ENCODE data around the gene ASIC2.

ASIC2 gene

GRCh38 chr17:33266116-33266515, 27.0 kb downstream of the ASIC2 start:
- no peaks in the 10 kb centered on the region for H3K9me2 ChIP-seq (ENCODE audit: low read depth, low read length)
- no peak overlapping the region for H3K4me3 ChIP-seq (ENCODE audit: low read depth, low read length, poor library complexity, severe bottlenecking)
- H3K27ac ChIP-seq (ENCODE audit: low read depth, low read length, poor library complexity, severe bottlenecking), result no peak overlapping the region
- no peaks in the 10 kb centered on the region for H3K27me3 ChIP-seq (ENCODE audit: insufficient read depth, low read length)
- no peaks in the 10 kb centered on the region for H3K36me3 ChIP-seq (ENCODE audit: insufficient read depth, low read length)
- H4K20me1 ChIP-seq (ENCODE audit: insufficient read depth, low read length), result no peaks in the 10 kb centered on the region
- H3K79me2 ChIP-seq (ENCODE audit: insufficient read depth, low read length), result no peaks in the 10 kb centered on the region
- no peaks in the 10 kb centered on the region for H3K4me1 ChIP-seq (ENCODE audit: insufficient read depth, low read length, severe bottlenecking)
- H3K4me2 ChIP-seq (ENCODE audit: low read length), result no peak overlapping the region
- H3K9me3 ChIP-seq (ENCODE audit: low read length), result no peaks in the 10 kb centered on the region
- TF ChIP-seq CTCF (IDR thresholded peaks at IDR 0.05; ENCODE audit: low read length) (no peak), EZH2 (IDR thresholded peaks at IDR 0.05; ENCODE audit: borderline replicate concordance, low read length) (no peak)
- no peak overlapping the region for H2AFZ ChIP-seq (ENCODE audit: low read length)
- no peaks in the 10 kb centered on the region for H3F3A ChIP-seq (ENCODE audit: insufficient read depth, low read length)
- no peak overlapping the region for H3K9ac ChIP-seq (ENCODE audit: low read length)

- Histone ChIP-seq H3K4me1 (ENCODE audit: insufficient read depth, low read length, severe bottlenecking) (no peaks in the 10 kb centered on the region), H3K4me2 (ENCODE audit: low read length) (no peak overlapping the region), H3K4me3 (ENCODE audit: low read depth, low read length, poor library complexity, severe bottlenecking) (no peak overlapping the region), H3K79me2 (ENCODE audit: insufficient read depth, low read length) (no peaks in the 10 kb centered on the region), H3K36me3 (ENCODE audit: insufficient read depth, low read length) (no peaks in the 10 kb centered on the region), H3K27ac (ENCODE audit: low read depth, low read length, poor library complexity, severe bottlenecking) (no peak overlapping the region), H3F3A (ENCODE audit: insufficient read depth, low read length) (no peaks in the 10 kb centered on the region), H3K9ac (ENCODE audit: low read length) (no peak overlapping the region), H3K27me3 (ENCODE audit: insufficient read depth, low read length) (no peaks in the 10 kb centered on the region), H2AFZ (ENCODE audit: low read length) (no peak overlapping the region), H3K9me3 (ENCODE audit: low read length) (no peaks in the 10 kb centered on the region), H4K20me1 (ENCODE audit: insufficient read depth, low read length) (no peaks in the 10 kb centered on the region), H3K9me2 (ENCODE audit: low read depth, low read length) (no peaks in the 10 kb centered on the region)
- TF ChIP-seq CTCF (IDR thresholded peaks at IDR 0.05; ENCODE audit: low read length) (no peak), EZH2 (IDR thresholded peaks at IDR 0.05; ENCODE audit: borderline replicate concordance, low read length) (no peak)
Measured at GRCh38 chr17:33263396-33263795, 29.7 kb downstream of the ASIC2 start.

DNA sequence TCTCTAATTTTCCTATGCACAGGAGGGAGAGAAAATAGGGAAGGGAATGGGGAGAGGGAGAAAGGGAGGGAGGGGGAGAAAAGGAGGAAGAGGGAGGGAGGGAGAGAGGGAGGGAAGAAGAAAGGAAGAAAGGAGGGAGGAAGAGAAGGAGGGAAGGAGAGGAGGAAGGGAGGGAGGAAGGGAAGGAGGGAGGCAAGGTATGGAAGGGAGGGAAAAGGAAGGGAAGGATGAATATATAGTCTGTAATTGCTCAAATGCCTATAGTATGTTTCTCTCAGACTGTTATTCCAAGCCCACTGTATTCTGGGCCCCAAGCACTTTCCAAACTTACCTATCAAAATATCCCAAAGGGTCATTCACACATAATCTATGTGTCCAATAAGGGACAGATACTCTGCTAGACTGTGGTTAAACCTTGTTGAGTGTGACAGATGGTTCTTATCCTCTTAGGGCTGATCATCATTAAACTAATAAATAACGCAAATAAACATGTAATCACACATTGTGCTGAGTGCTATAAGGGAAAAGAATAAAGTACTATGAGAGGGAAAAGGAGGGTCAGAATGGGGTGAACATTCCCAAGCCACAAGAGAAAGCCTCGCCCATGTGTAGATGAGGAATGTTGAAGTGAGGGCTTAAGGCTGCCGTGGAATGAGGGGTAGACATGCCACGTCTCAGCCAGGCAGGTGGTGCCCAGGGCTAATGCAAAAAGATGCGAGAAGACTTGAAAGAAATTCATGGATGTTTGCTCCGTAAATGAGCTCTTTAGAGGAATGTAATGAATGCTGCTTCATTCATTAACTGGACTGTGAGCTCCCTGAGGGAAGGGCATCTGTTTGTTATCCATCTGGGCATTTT, 30.6 kb downstream of the ASIC2 start:
- H3K4me3 ChIP-seq (ENCODE audit: low read depth, low read length, poor library complexity, severe bottlenecking), result no peak overlapping the region
- no peak overlapping the region for H3K27ac ChIP-seq (ENCODE audit: low read depth, low read length, poor library complexity, severe bottlenecking)
- no peaks in the 10 kb centered on the region for H3K36me3 ChIP-seq (ENCODE audit: insufficient read depth, low read length)
- H3K4me2 ChIP-seq (ENCODE audit: low read length), result no peak overlapping the region
- no peak overlapping the region for H3K9ac ChIP-seq (ENCODE audit: low read length)
- H4K20me1 ChIP-seq (ENCODE audit: insufficient read depth, low read length), result no peaks in the 10 kb centered on the region
- no peaks in the 10 kb centered on the region for H3K79me2 ChIP-seq (ENCODE audit: insufficient read depth, low read length)
- no peaks in the 10 kb centered on the region for H3K9me3 ChIP-seq (ENCODE audit: low read length)
- no peaks in the 10 kb centered on the region for H3K27me3 ChIP-seq (ENCODE audit: insufficient read depth, low read length)
- TF ChIP-seq CTCF (IDR thresholded peaks at IDR 0.05; ENCODE audit: low read length) (no peak), EZH2 (IDR thresholded peaks at IDR 0.05; ENCODE audit: borderline replicate concordance, low read length) (no peak)
- no peaks in the 10 kb centered on the region for H3K9me2 ChIP-seq (ENCODE audit: low read depth, low read length)
- H2AFZ ChIP-seq (ENCODE audit: low read length), result no peak overlapping the region
- H3K4me1 ChIP-seq (ENCODE audit: insufficient read depth, low read length, severe bottlenecking), result no peaks in the 10 kb centered on the region
- no peaks in the 10 kb centered on the region for H3F3A ChIP-seq (ENCODE audit: insufficient read depth, low read length)

All from OCI-LY1 (cell line).